ENCODE data around the gene OR52E2.
"Not testable (repeated sequence)": the region's sequence is repeated elsewhere in the genome, so short reads cannot be mapped to it uniquely, and the experiment has no call there.

Gene OR52E2

GRCh38 chr11:5065027-5065426 is 5.6 kb upstream of the OR52E2 start:
- Histone ChIP-seq H3K27me3 (ENCODE audit: insufficient read depth, low read length) (no peaks in the 10 kb centered on the region), H3K79me1 (ENCODE audit: low read length) (no peaks in the 10 kb centered on the region), H4K91ac (ENCODE audit: low read depth, low read length) (no peak overlapping the region), H3K4me3 (ENCODE audit: low read depth, low read length) (no peak overlapping the region), H3K9me3 (ENCODE audit: insufficient read depth, low read depth, low read length) (no peaks in the 10 kb centered on the region), H4K8ac (ENCODE audit: low read depth, low read length) (no peak overlapping the region), H2BK5ac (ENCODE audit: low read depth, low read length, poor library complexity) (no peak overlapping the region), H4K12ac (ENCODE audit: low read depth, low read length) (no peak overlapping the region), H2AK5ac (ENCODE audit: low read length) (no peak overlapping the region), H3K27ac (ENCODE audit: low read depth, low read length) (no peak overlapping the region), H3K18ac (ENCODE audit: low read length) (no peak overlapping the region), H2BK12ac (ENCODE audit: low read length) (no peak overlapping the region), H3K79me2 (ENCODE audit: control insufficient read depth, insufficient read depth, low read length, poor library complexity) (no peaks in the 10 kb centered on the region), H2AFZ (ENCODE audit: insufficient read depth, low read length, poor library complexity) (no peak overlapping the region), H3K36me3 (ENCODE audit: control insufficient read depth in 1 of 2, insufficient read depth in 2 of 2, low read length in 2 of 2) (no peaks in the 10 kb centered on the region), H3K4ac (ENCODE audit: low read depth, low read length) (no peak overlapping the region), H3K9ac (ENCODE audit: low read length) (no peak overlapping the region), H2BK120ac (ENCODE audit: insufficient read depth, low read length, poor library complexity) (no peak overlapping the region), H3K23ac (ENCODE audit: low read length) (no peak overlapping the region), H3K14ac (ENCODE audit: low read length) (no peak overlapping the region), H3K4me2 (ENCODE audit: low read length) (no peak overlapping the region), H3K4me1 (ENCODE audit: control insufficient read depth in 1 of 2, insufficient read depth in 2 of 2, low read length in 2 of 2) (no peaks in the 10 kb centered on the region)
- DNase-seq = no peak
- no CpG with 5 or more reads among the region's 1 CpG for WGBS (ENCODE audit: extremely low coverage, insufficient coverage, insufficient read length)

DNA sequence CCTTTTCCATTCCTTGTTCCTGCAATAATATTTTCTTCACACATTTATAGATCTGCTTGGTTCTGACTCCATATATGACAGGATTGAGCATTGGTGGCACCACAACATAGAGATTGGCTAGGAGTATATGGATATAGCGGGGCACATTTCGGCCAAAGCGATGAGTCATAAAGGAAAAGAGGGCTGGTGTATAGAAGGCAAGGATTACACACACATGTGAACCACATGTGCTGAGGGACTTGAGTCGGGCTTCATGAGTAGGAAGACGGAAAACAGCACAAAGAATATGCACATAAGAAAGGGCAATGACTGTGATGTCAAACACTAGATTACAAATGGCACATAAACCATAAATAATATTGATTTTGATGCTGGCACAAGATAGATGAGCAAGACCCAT is 748 bp downstream of the OR52E2 start:
- not testable (repeated sequence) for H3K18ac ChIP-seq (ENCODE audit: low read length); H2AFZ ChIP-seq (ENCODE audit: insufficient read depth, low read length, poor library complexity); H2BK5ac ChIP-seq (ENCODE audit: low read depth, low read length, poor library complexity); H3K27me3 ChIP-seq (ENCODE audit: insufficient read depth, low read length); H2BK120ac ChIP-seq (ENCODE audit: insufficient read depth, low read length, poor library complexity); H3K79me2 ChIP-seq (ENCODE audit: control insufficient read depth, insufficient read depth, low read length, poor library complexity); H3K4me1 ChIP-seq (ENCODE audit: control insufficient read depth in 1 of 2, insufficient read depth in 2 of 2, low read length in 2 of 2); H3K9me3 ChIP-seq (ENCODE audit: insufficient read depth, low read depth, low read length); H4K8ac ChIP-seq (ENCODE audit: low read depth, low read length); H4K12ac ChIP-seq (ENCODE audit: low read depth, low read length); H3K36me3 ChIP-seq (ENCODE audit: control insufficient read depth in 1 of 2, insufficient read depth in 2 of 2, low read length in 2 of 2); H4K91ac ChIP-seq (ENCODE audit: low read depth, low read length); DNase-seq; H3K9ac ChIP-seq (ENCODE audit: low read length); H3K4me3 ChIP-seq (ENCODE audit: low read depth, low read length); H2BK12ac ChIP-seq (ENCODE audit: low read length); H3K79me1 ChIP-seq (ENCODE audit: low read length); H2AK5ac ChIP-seq (ENCODE audit: low read length); H3K23ac ChIP-seq (ENCODE audit: low read length); H3K27ac ChIP-seq (ENCODE audit: low read depth, low read length); H3K14ac ChIP-seq (ENCODE audit: low read length); H3K4ac ChIP-seq (ENCODE audit: low read depth, low read length); H3K4me2 ChIP-seq (ENCODE audit: low read length)
- no CpG with 5 or more reads among the region's 5 CpGs for WGBS (ENCODE audit: extremely low coverage, insufficient coverage, insufficient read length)

GRCh38 chr11:5046754-5047330 is 12.6 kb downstream of the OR52E2 start:
- Histone ChIP-seq H2AFZ (ENCODE audit: insufficient read depth, low read length, poor library complexity) (no peak overlapping the region), H3K27ac (ENCODE audit: low read depth, low read length) (no peak overlapping the region), H3K79me2 (ENCODE audit: control insufficient read depth, insufficient read depth, low read length, poor library complexity) (no peaks in the 10 kb centered on the region), H2BK120ac (ENCODE audit: insufficient read depth, low read length, poor library complexity) (no peak overlapping the region), H4K91ac (ENCODE audit: low read depth, low read length) (no peak overlapping the region), H2BK12ac (ENCODE audit: low read length) (no peak overlapping the region), H4K8ac (ENCODE audit: low read depth, low read length) (no peak overlapping the region), H3K9me3 (ENCODE audit: insufficient read depth, low read depth, low read length) (no peaks in the 10 kb centered on the region), H3K4me2 (ENCODE audit: low read length) (no peak overlapping the region), H4K12ac (ENCODE audit: low read depth, low read length) (no peak overlapping the region), H3K79me1 (ENCODE audit: low read length) (no peaks in the 10 kb centered on the region), H3K27me3 (ENCODE audit: insufficient read depth, low read length) (no peaks in the 10 kb centered on the region), H3K4me3 (ENCODE audit: low read depth, low read length) (no peak overlapping the region), H3K14ac (ENCODE audit: low read length) (no peak overlapping the region), H3K36me3 (ENCODE audit: control insufficient read depth in 1 of 2, insufficient read depth in 2 of 2, low read length in 2 of 2) (no peaks in the 10 kb centered on the region), H3K4ac (ENCODE audit: low read depth, low read length) (no peak overlapping the region), H2AK5ac (ENCODE audit: low read length) (no peak overlapping the region), H3K9ac (ENCODE audit: low read length) (no peak overlapping the region), H3K4me1 (ENCODE audit: control insufficient read depth in 1 of 2, insufficient read depth in 2 of 2, low read length in 2 of 2) (no peaks in the 10 kb centered on the region), H2BK5ac (ENCODE audit: low read depth, low read length, poor library complexity) (no peak overlapping the region), H3K18ac (ENCODE audit: low read length) (no peak overlapping the region), H3K23ac (ENCODE audit: low read length) (no peak overlapping the region)
- WGBS (ENCODE audit: extremely low coverage, insufficient coverage, insufficient read length) = no CpG with 5 or more reads among the region's 15 CpGs
- DNase-seq = peak; percentile 52 to 78

- H3K79me1 ChIP-seq (ENCODE audit: low read length) = no peaks in the 10 kb centered on the region
- H3K9ac ChIP-seq (ENCODE audit: low read length) = no peak within 1 kb of the TSS
- WGBS (ENCODE audit: extremely low coverage, insufficient coverage, insufficient read length) = no CpG with 5 or more reads among the region's 1 CpG
- H3K79me2 ChIP-seq (ENCODE audit: control insufficient read depth, insufficient read depth, low read length, poor library complexity) = no peaks in the 10 kb centered on the region
- H2AFZ ChIP-seq (ENCODE audit: insufficient read depth, low read length, poor library complexity) = no peak within 1 kb of the TSS
- H3K14ac ChIP-seq (ENCODE audit: low read length) = no peak within 1 kb of the TSS
- DNase-seq = peak in 1 of 2 donors; percentile 16
- H3K4me1 ChIP-seq (ENCODE audit: control insufficient read depth in 1 of 2, insufficient read depth in 2 of 2, low read length in 2 of 2) = no peaks in the 10 kb centered on the region
- no peak within 1 kb of the TSS for H4K8ac ChIP-seq (ENCODE audit: low read depth, low read length)
- no peaks in the 10 kb centered on the region for H3K9me3 ChIP-seq (ENCODE audit: insufficient read depth, low read depth, low read length)
- no peak within 1 kb of the TSS for H4K91ac ChIP-seq (ENCODE audit: low read depth, low read length)
- H2BK120ac ChIP-seq (ENCODE audit: insufficient read depth, low read length, poor library complexity) = no peak within 1 kb of the TSS
- H3K4ac ChIP-seq (ENCODE audit: low read depth, low read length) = no peak within 1 kb of the TSS
- H3K18ac ChIP-seq (ENCODE audit: low read length) = no peak within 1 kb of the TSS
- H3K4me2 ChIP-seq (ENCODE audit: low read length) = no peak within 1 kb of the TSS
- no peak within 1 kb of the TSS for H3K4me3 ChIP-seq (ENCODE audit: low read depth, low read length)
- no peak within 1 kb of the TSS for H2BK5ac ChIP-seq (ENCODE audit: low read depth, low read length, poor library complexity)
- no peak within 1 kb of the TSS for H3K23ac ChIP-seq (ENCODE audit: low read length)
- no peak within 1 kb of the TSS for H2BK12ac ChIP-seq (ENCODE audit: low read length)
- H3K36me3 ChIP-seq (ENCODE audit: control insufficient read depth in 1 of 2, insufficient read depth in 2 of 2, low read length in 2 of 2) = no peaks in the 10 kb centered on the region
- no peak within 1 kb of the TSS for H2AK5ac ChIP-seq (ENCODE audit: low read length)
- no peak within 1 kb of the TSS for H3K27ac ChIP-seq (ENCODE audit: low read depth, low read length)
- no peaks in the 10 kb centered on the region for H3K27me3 ChIP-seq (ENCODE audit: insufficient read depth, low read length)
- no peak within 1 kb of the TSS for H4K12ac ChIP-seq (ENCODE audit: low read depth, low read length)
Measured at GRCh38 chr11:5046226-5046625, 13.2 kb downstream of the OR52E2 start, which contains the start of gene OR52J3. OR52J3 (plus strand) TSS chr11:5046526; CDS start chr11:5046526, 0 bp downstream.
